GM19240 (cell line): ENCODE measurements around the gene ABTB2.

ENCODE experiments used
- DNase-seq: peaks from one replicate; pipeline ENCODE4 v3.0.0; 2011; ENCODE audit warnings: low spot score; ENCODE audit not compliant: insufficient read length

Gene ABTB2

GRCh38 chr11:34292111-34292510, 65.7 kb downstream of the ABTB2 start:
- DNase-seq = no peak

GRCh38 chr11:34290926-34291325, 66.9 kb downstream of the ABTB2 start:
- no peak for DNase-seq

GRCh38 chr11:34288492-34288891, 69.3 kb downstream of the ABTB2 start:
- no peak for DNase-seq

GRCh38 chr11:34284811-34285481, 72.9 kb downstream of the ABTB2 start:
- DNase-seq = no peak

- no peak for DNase-seq
These were observed 73.7 kb downstream of the ABTB2 start for GRCh38 chr11:34284156-34284555.

- DNase-seq = no peak
These were observed 76.6 kb downstream of the ABTB2 start for GRCh38 chr11:34280945-34281872.

- DNase-seq = peak; percentile 31
These were observed 79.0 kb downstream of the ABTB2 start for GRCh38 chr11:34278693-34279297.

GRCh38 chr11:34278175-34278574, 79.6 kb downstream of the ABTB2 start:
- no peak for DNase-seq

GRCh38 chr11:34277171-34277570, 80.6 kb downstream of the ABTB2 start:
- DNase-seq = no peak

- DNase-seq = no peak
These were observed 81.4 kb downstream of the ABTB2 start for GRCh38 chr11:34276352-34276864.

- DNase-seq = no peak
These were observed 82.3 kb downstream of the ABTB2 start for GRCh38 chr11:34275486-34275885.

- no peak for DNase-seq
These were observed 83.0 kb downstream of the ABTB2 start for GRCh38 chr11:34274712-34275398.

- no peak for DNase-seq
These were observed 84.7 kb downstream of the ABTB2 start for GRCh38 chr11:34273099-34273498.

- no peak for DNase-seq
These were observed 86.1 kb downstream of the ABTB2 start for GRCh38 chr11:34271727-34272126.

- no peak for DNase-seq
These were observed 87.1 kb downstream of the ABTB2 start for GRCh38 chr11:34270711-34271110.

- DNase-seq = no peak
These were observed 88.0 kb downstream of the ABTB2 start for GRCh38 chr11:34269694-34270245.

GRCh38 chr11:34268906-34269430, 88.8 kb downstream of the ABTB2 start:
- DNase-seq = no peak

GRCh38 chr11:34267417-34267816, 90.4 kb downstream of the ABTB2 start:
- DNase-seq = no peak

- DNase-seq = no peak
These were observed 90.8 kb downstream of the ABTB2 start for GRCh38 chr11:34267013-34267412.

- no peak for DNase-seq
These were observed 91.5 kb downstream of the ABTB2 start for GRCh38 chr11:34266090-34266912.
